Activated T-cell treated with anti-CD3 and anti-CD28 coated beads for 4 hours (primary cell): ENCODE data around the gene ZNF335.

ENCODE experiments used
- DNase-seq: peaks from one replicate; pipeline ENCODE4 v3.0.0-alpha.2; 2020

ZNF335 gene

DNA sequence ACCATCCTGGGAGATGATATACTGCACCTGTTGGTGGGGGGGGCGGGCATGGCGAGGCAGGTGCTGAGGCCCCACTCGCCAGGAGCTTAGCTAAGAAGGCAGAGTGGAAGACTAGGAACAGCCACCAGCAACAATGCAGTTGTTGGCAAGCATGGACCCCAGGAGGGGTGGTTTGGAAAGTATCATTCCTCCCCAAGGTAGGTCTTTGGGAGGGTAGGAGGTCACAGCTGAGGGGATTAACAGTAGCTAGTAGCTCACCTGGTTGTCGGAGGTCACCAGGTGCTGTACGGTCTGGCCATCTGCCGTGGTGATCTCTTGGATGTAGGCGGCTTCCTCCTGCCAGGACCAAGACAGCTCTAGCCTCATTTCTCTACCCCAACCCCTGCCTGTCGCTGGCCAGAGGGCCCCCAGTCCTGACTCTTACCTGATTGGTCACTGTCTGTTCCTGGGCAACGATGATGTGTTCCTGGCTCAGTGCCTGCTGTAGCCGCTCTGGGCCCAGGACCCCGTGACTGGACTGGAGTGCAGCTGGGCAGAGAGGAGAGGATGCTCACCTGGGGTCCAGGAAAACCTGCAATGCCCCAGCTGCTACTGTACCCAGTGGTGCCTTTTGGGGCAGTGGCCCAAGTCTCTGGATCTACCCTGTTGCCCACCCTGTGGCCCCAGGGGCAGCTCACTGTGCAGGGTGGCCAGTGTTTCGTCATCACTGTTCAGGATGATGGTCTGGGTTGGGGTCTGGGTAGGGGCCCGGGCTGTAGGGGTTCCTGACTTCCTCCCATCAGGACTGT, 22.3 kb downstream of the ZNF335 start:
- no peak for DNase-seq

- DNase-seq, result no peak
These were observed 23.1 kb downstream of the ZNF335 start for GRCh38 chr20:45948742-45949541.

DNA sequence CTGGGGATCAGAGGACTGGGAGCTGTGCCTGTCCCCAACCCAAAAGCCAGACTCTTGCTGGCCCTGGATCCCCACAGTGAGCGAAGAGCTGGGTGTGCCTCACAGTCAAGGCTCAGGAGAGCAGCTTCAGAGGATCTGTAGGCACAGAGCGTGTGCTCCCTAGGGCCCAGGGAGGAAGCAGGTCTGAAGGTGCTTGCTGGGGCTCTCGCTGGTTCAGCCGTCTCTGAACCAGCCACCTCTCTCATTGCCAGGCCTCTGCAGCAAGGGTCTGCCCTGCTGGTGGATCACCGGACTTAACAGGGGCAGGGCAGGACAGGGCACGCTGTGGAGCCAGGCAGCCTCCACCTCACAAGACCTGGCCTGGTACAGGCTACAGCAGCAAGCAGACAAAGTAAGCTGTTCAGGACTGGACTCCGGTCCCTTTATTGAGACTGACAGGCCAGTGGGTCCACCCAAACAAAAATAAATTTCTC, 23.7 kb downstream of the ZNF335 start:
- DNase-seq, result no peak

DNA sequence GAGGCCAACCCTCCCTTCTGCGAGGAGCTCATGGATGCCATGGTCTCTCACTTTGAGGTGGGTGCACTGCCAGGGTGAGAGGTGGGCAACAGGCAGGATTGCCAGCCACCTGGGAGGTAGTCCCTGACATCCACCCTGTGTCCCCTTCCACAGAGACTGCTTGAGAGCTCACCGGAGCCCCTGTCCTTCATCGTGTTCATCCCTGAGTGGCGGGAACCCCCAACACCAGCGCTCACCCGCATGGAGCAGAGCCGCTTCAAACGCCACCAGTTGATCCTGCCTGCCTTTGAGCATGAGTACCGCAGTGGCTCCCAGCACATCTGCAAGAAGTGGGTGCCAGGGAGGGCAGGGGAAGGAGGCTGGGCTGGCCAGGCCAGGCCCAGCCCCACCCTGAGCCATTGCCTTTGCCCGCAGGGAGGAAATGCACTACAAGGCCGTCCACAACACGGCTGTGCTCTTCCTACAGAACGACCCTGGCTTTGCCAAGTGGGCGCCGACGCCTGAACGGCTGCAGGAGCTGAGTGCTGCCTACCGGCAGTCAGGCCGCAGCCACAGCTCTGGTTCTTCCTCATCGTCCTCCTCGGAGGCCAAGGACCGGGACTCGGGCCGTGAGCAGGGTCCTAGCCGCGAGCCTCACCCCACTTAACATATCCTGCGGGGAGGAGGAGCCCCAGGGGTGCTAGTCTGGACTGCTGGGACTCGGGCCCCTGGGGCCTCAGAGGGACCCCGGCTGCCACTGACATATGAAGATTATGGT, 24.7 kb downstream of the ZNF335 start:
- no peak for DNase-seq

- no peak for DNase-seq
These were observed 25.6 kb downstream of the ZNF335 start for GRCh38 chr20:45946149-45946970.

DNA sequence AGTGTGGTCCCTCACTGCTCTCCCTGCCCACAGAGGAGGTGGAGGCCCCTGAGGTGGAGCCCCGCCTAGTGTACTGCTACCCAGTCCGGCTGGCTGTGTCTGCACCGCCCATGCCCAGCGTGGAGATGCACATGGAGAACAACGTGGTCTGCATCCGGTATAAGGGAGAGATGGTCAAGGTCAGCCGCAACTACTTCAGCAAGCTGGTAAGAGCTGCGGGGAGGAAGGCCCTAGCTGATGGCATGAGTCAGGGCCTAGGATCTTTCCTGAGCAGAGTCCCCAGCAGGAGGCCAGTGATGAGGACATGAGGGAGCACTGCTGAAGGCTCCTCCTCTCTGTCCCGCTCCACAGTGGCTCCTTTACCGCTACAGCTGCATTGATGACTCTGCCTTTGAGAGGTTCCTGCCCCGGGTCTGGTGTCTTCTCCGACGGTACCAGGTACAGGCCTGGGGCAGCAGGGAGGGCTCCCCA, 26.3 kb downstream of the ZNF335 start:
- no peak for DNase-seq

GRCh38 chr20:45944965-45945677, 26.9 kb downstream of the ZNF335 start:
- DNase-seq, result no peak

DNA sequence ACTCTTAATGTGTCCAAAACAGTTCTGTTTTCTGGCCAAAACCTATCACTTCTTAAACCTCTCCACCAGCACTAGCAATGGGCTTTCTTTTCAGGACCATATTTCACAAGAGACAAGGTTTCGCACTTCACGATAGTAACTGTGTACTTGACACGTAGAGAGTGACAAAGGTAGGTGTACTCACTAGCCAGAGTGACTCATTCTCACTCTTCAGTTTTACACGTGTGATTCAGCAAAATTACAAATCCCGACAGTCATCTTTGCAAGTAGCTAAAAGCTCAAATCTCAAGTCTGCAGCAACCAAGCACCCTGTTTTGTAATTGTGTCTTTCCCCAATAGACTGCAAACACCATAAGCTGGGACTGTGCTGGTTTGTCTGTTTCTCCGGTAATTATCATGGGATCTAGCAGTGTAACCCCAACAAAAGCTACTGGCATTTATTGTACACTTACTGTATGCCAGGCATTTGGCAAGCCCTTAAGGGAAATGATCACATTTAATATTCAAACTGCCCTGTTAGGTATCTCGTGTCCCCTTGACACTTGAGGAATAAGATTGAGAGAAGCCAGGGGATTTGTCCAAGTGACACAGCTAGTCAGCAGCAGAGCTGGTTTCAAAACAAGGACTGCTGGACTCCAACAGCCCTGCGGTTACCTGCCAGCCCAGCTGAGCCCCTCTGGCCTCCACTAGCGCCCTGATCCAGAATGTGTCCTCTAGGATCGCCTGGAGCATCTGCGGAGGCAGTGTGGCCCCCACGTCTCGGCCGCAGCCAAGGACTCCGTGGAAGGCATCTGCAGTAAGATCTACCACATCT, 27.6 kb downstream of the ZNF335 start:
- DNase-seq, result no peak

DNA sequence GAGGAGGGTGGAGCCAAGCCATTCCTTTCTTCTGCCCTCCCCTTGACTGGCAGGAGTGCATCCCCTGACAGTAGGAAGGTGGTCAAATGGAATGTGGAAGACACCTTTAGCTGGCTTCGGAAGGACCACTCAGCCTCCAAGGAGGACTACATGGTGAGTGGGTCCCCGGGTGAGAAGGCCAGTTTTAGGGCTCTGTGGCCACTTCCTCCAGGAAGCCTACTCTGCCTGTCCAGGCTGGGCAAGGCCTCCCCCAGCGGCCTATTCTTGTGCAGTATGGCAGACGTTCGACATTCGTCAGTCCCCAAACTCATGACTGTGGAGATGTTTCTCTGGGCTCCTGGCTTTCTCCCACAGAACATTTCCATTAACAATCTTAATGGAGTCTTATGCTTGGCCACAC, 28.4 kb downstream of the ZNF335 start:
- DNase-seq, result no peak

DNA sequence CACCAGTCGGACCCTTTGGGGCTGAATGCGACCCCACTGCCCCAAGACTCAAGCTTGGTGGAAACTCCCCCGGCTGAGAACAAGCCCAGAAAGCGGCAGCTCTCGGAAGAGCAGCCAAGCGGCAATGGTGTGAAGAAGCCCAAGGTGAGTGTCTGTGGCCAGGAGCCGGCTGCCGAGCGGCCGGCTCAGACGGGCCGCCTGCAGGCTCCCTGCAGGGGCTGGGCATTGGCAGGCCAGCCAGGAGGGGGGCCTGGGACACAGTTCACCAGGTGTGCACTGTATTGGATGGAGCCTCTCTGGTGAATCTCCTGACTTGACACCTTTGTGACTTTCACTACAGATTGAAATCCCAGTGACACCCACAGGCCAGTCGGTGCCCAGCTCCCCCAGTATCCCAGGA, 31.5 kb downstream of the ZNF335 start:
- DNase-seq, result no peak

DNA sequence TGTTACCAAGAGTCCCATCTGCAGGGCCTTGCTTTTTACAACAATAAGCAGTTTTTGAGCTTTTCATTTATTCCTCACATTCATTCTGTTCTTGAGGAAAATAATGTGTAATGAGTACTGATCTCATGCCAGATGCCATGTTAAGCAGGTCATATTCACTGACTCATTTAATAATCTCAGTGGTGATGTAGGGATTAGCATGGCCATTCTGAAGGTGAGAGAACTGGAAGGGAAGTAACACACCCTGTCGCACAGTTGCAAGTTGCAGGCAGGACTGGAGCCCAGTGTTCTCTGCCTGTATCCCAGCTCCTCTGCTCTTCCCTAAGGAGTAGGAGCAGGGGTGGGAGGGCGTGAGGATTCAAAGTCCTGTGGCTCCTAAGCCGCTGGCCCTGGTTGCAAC, 31.9 kb downstream of the ZNF335 start:
- no peak for DNase-seq

DNA sequence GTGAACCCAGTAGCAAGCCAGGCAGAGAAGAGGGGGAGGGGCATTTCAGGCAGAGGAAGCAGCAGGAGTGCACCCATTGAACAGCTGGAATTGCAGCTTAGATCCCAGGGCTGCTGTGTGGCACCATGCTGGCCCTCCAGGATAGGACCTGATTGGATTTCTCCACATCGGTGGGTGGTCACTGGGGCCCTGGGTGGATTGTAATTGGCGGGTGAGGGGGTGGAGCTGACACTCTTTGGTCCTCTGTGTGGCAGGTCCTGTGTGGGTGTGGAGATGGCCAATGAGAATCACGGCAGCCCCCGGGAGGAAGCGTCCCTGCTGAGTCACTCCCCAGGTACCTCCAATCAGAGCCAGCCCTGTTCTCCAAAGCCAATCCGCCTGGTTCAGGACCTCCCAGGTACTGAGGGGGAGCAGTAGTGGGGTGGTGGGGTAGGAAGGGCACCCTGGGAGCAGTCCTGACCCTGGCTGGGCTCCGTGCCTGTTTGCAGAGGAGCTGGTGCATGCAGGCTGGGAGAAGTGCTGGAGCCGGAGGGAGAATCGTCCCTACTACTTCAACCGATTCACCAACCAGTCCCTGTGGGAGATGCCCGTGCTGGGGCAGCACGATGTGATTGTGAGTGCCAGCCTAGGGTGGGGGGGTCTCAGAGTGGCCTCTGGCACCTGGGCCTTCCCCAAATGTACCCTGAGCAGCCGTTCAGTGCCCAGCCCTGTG, 33.1 kb downstream of the ZNF335 start:
- no peak for DNase-seq

DNA sequence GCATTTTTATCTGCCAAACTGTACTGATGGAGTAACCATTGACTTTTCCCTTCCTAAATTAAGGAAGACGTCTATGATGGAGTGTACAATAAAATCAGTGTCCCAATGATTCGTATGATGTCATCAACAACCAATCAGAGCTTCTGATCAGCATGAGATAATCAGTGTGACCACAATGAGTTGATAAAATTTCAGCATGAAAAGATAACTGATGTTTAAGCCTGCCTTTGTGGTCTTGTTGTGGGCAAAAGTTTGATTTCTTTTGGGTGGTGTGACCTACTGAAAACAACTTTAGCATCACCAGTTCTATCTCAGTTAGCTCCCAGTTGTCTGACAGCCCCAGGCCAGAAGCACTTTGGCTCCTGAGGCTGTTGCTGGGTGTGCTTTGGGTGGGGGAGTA, 34.2 kb downstream of the ZNF335 start:
- no peak for DNase-seq

DNA sequence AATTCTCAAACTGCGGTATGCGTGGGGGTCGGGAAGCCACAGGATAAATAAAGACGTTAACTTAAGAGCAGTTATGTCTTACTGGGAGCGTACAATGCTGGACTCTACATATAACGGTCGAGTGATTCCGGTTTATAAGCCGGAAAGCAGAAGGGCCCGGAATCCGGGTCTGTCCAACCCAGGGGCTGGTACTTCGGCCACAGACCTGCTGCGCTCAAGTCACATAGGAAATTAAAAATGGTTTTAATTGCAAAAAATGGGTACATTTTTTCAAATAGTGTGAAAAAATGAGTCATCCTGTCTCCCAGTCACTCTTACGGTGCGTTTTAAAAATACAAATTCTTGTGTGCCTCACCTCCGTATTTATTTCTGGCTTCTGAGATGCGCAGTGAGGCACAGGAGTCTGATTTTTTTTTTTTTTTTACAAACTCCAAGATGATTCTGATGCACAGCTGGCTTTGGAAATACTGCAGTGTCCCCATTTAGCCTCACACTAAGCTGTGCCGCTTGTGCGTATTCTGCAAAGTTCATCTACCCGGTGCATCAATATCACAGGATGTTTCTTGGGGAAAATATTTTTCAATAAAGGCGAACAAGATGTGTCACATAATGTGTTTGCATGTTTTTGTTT, 36.5 kb downstream of the ZNF335 start:
- DNase-seq, result no peak

- peak; percentile 97 for DNase-seq
These were observed 37.2 kb downstream of the ZNF335 start, which contains the start of gene PCIF1 for GRCh38 chr20:45934586-45935415. TSS of gene PCIF1 (plus strand) at chr20:45934683. CDS start at chr20:45939000, 4,317 bp downstream.

GRCh38 chr20:45934046-45934585, 37.9 kb downstream of the ZNF335 start:
- DNase-seq, result no peak

- DNase-seq, result peak; percentile 26
These were observed 38.5 kb downstream of the ZNF335 start for GRCh38 chr20:45933266-45934045.
